ENCODE measurements around the gene GAST. TPM values are rescaled to one million over a fixed set of nuclear protein-coding genes. Genes with fewer than 3 reads are reported as not detected.

Gene GAST
- total and polyA plus RNA-seq, 3 donors from 2014 or later = not detected

GRCh38 chr17:41705271-41705991 lies 6.7 kb upstream of the GAST start:
- Histone ChIP-seq H3K27me3 (no peaks in the 10 kb centered on the region), H3K36me3 (ENCODE audit: low read depth, missing control alignments) (no peaks in the 10 kb centered on the region), H3K4me1 (peaks cover 13% of the 10 kb centered on the region), H3K9me3 (no peaks in the 10 kb centered on the region), H3K4me3 (no peak overlapping the region), H3K27ac (no peak overlapping the region)
- peak; percentile 32 for DNase-seq
- WGBS, 2 donors = 34 to 38% methylated on average over 13 of the region's 13 CpGs
- intact Hi-C loops (cut with DNase I; ENCODE audit: low total_unique reads) = no loop called here
- TF ChIP-seq CTCF (IDR thresholded peaks at IDR 0.05) (no peak), POLR2A (IDR thresholded peaks at IDR 0.05) (no peak)

DNA sequence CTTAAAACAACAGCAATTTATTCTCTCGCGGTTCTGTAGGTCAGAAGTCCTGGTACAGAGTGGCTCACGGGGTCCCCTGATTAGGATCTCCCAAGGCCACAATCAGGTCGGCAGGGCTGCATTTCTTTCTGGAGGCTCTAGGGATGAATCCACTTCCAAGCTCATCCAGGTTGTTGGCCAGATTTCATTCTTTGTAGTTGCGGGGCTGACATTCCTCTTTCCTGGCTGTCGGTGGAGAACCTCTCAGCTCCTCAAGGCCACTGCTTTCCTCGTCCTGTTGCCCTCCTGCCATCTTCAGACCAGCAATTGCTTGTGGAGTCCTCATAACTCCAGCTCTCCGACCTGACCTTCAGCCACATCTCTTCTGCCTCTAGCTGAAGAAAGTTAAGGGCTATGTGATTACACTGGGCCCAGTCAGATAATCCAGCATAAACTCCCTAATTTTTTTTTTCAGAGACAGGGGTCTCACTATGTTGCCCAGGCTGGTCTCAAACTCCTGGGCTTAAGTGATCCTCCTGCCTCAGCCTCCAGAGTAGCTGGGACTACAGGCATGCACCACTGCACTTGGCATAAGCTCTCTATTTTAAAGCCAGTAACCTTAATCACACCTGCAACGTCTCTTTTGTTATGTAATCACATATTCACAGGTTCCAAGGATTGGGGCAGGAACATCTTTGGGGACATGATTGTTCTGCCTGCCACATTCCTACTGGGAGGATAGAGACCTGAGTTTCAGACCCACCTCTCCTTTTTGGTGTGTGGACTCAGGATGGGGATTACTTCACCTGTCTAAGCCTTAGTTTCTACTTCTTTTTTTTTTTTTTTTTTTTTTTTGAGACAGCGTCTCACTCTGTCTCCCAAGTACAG lies 4.1 kb upstream of the GAST start:
- no peak overlapping the region for H3K4me3 ChIP-seq
- H3K27ac ChIP-seq = no peak overlapping the region
- H3K4me1 ChIP-seq = peaks cover 13% of the 10 kb centered on the region
- no peaks in the 10 kb centered on the region for H3K27me3 ChIP-seq
- intact Hi-C loops (cut with DNase I; ENCODE audit: low total_unique reads) = no loop called here
- 83 to 88% methylated on average over 10 of the region's 10 CpGs for WGBS, 2 donors
- no peaks in the 10 kb centered on the region for H3K36me3 ChIP-seq (ENCODE audit: low read depth, missing control alignments)
- no peak for TF ChIP-seq CTCF (IDR thresholded peaks at IDR 0.05)
- TF ChIP-seq POLR2A (IDR thresholded peaks at IDR 0.05) = no peak
- no peaks in the 10 kb centered on the region for H3K9me3 ChIP-seq
- DNase-seq = no peak

DNA sequence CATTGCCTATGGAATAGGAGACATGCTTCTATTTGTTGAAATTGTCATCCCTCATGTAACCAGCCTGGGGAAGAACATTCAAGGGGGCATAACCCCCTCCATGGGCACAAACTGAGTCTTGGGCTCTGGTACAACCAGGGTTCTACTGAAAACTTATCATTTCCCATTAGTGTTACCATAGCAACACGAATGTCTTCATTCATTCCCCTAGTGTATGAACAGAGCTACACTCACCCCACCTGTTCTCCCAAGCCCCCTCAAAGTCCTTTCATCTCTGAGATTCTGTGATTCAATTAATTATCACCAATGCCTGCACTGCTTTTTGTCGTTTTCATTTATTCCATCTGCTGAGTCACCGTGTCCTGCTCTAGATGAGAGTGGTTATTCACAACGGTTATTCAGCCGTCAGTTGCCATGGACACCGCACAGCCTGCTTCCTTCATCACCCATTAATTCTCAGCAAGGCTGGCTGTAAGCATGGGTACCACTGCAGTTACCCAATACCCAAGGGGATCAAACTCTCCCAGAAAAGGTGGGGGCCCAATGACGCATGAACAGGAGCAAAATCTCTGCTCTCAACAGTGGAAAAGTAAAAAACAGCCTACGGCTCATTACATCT lies 1.6 kb upstream of the GAST start:
- WGBS, 2 donors = 74 to 76% methylated on average over 8 of the region's 8 CpGs
- no peak for TF ChIP-seq CTCF (IDR thresholded peaks at IDR 0.05)
- TF ChIP-seq POLR2A (IDR thresholded peaks at IDR 0.05) = no peak
- Histone ChIP-seq H3K36me3 (ENCODE audit: low read depth, missing control alignments) (no peaks in the 10 kb centered on the region), H3K4me3 (no peak overlapping the region), H3K27ac (no peak overlapping the region), H3K4me1 (peaks cover 6% of the 10 kb centered on the region), H3K9me3 (no peaks in the 10 kb centered on the region), H3K27me3 (no peaks in the 10 kb centered on the region)
- intact Hi-C loops (cut with DNase I; ENCODE audit: low total_unique reads) = no loop called here
- no peak for DNase-seq

DNA sequence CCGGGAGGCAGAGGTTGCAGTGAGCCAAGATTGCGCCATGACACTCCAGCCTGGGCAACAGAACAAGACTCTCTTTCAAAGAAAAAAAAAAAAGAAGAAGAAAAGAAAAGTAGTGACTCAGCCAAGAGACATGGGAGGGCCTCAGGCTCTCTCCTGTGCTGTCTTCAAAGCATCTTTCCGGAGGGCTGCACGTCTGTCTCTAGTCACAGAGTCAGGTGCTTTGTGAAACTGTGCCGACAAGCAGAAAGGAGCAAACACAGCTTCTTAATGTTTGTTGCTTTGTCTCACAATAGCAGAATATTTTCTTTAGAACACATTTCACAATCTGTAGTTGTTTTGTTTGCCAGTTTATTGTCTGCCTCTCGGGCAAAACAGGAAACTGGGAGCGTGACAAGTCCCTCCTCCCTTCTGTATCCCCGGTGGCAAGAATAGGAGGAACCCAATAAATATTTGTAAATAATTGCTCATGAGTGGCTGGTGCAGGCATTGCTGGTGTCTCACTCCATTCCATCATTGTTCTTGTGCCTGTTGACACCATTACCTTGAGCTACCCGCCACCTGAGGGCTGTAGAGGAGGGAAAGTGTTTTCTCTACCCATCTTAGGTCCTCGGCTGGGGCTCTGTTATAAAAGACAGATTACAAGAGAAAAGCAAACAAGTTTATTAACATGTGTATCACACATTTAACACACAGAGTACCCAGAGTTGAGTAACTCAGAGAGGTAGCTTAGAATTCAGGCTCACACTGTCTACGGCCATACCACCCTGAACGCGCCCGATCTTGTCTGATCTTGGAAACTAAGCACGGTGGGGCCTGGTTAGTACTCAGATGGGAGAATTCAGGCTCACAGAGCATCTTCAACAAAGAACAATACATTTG lies 5.5 kb downstream of the GAST start:
- no peaks in the 10 kb centered on the region for H3K4me1 ChIP-seq
- 75 to 79% methylated on average over 15 of the region's 15 CpGs for WGBS, 2 donors
- intact Hi-C loops (cut with DNase I; ENCODE audit: low total_unique reads) = no loop called here
- no peaks in the 10 kb centered on the region for H3K36me3 ChIP-seq (ENCODE audit: low read depth, missing control alignments)
- H3K9me3 ChIP-seq = no peaks in the 10 kb centered on the region
- TF ChIP-seq CTCF (IDR thresholded peaks at IDR 0.05) = no peak
- no peak for DNase-seq
- H3K27me3 ChIP-seq = no peaks in the 10 kb centered on the region
- H3K4me3 ChIP-seq = no peak overlapping the region
- H3K27ac ChIP-seq = no peak overlapping the region

Measured in testis (tissue), 3 donors.